Mesodermal cell (in vitro differentiated cells): ENCODE measurements around the gene GYG2.

Experiments used
- H3K27ac ChIP-seq: 2 replicates; pipeline ENCODE4 v1.7.0; 2013; ENCODE audit warnings: mild to moderate bottlenecking, low read depth, low read length, moderate library complexity; ENCODE audit not compliant: severe bottlenecking
- H3K36me3 ChIP-seq: 2 replicates; pipeline ENCODE4 v1.7.1; 2013; ENCODE audit warnings: mild to moderate bottlenecking, low read length, moderate library complexity; ENCODE audit not compliant: control insufficient read depth, insufficient read depth
- H3K4me1 ChIP-seq: one replicate; pipeline ENCODE4 v1.7.1; 2013; ENCODE audit warnings: mild to moderate bottlenecking, low read length; ENCODE audit not compliant: insufficient read depth, control insufficient read depth, poor library complexity, severe bottlenecking
- H3K4me3 ChIP-seq: 2 replicates; pipeline ENCODE4 v1.7.0; 2013; ENCODE audit warnings: low read length, control low read depth, mild to moderate bottlenecking; ENCODE audit not compliant: insufficient read depth, poor library complexity, severe bottlenecking; ENCODE audit errors: extremely low read depth
- H3K9me3 ChIP-seq: 2 replicates; pipeline ENCODE4 v1.7.1; 2013; ENCODE audit warnings: mild to moderate bottlenecking, low read length, moderate library complexity; ENCODE audit not compliant: control insufficient read depth
- WGBS, 2 experiments: methylation state at CpG; one replicate each; pipeline ENCODE4 v1.1.5; 2013; ENCODE audit warnings: missing lambda C conversion rate in 2 of 2; ENCODE audit not compliant: insufficient coverage in 2 of 2; 5-methylcytosine and 5-hydroxymethylcytosine counted together

GYG2 gene

GRCh38 chrX:2867206-2867605 is 38.5 kb downstream of the GYG2 start:
- Histone ChIP-seq H3K4me3 (no peak overlapping the region), H3K4me1 (peaks cover 6% of the 10 kb centered on the region), H3K9me3 (no peaks in the 10 kb centered on the region), H3K27ac (no peak overlapping the region), H3K36me3 (peaks cover 25% of the 10 kb centered on the region)
- WGBS, 2 experiments = 96 to 100% methylated on average over 2 to 5 of the region's 7 CpGs

GRCh38 chrX:2870650-2871049 is 41.9 kb downstream of the GYG2 start:
- peaks cover 3% of the 10 kb centered on the region for H3K4me1 ChIP-seq
- no peak overlapping the region for H3K4me3 ChIP-seq
- peaks cover 16% of the 10 kb centered on the region for H3K36me3 ChIP-seq
- no peaks in the 10 kb centered on the region for H3K9me3 ChIP-seq
- H3K27ac ChIP-seq = no peak overlapping the region

GRCh38 chrX:2871831-2872230 is 43.1 kb downstream of the GYG2 start:
- Histone ChIP-seq H3K4me3 (no peak overlapping the region), H3K27ac (no peak overlapping the region), H3K36me3 (peaks cover 10% of the 10 kb centered on the region), H3K9me3 (no peaks in the 10 kb centered on the region), H3K4me1 (peaks cover 3% of the 10 kb centered on the region)
- WGBS, 2 experiments = no CpG with 5 or more reads among the region's 2 CpGs

- H3K9me3 ChIP-seq = no peaks in the 10 kb centered on the region
- peaks cover 11% of the 10 kb centered on the region for H3K36me3 ChIP-seq
- peaks cover 3% of the 10 kb centered on the region for H3K4me1 ChIP-seq
- 100% methylated on average over 3 of the region's 7 CpGs; no CpG with 5 or more reads in 1 of the 2 experiments for WGBS, 2 experiments
- no peak overlapping the region for H3K27ac ChIP-seq
- H3K4me3 ChIP-seq = no peak overlapping the region
These were observed 44.0 kb downstream of the GYG2 start for GRCh38 chrX:2872671-2873277.

GRCh38 chrX:2874222-2875135 is 45.7 kb downstream of the GYG2 start:
- peaks cover 7% of the 10 kb centered on the region for H3K36me3 ChIP-seq
- H3K27ac ChIP-seq = no peak overlapping the region
- no peak overlapping the region for H3K4me3 ChIP-seq
- peaks cover 3% of the 10 kb centered on the region for H3K4me1 ChIP-seq
- 88% methylated on average over 2 of the region's 5 CpGs; no CpG with 5 or more reads in 1 of the 2 experiments for WGBS, 2 experiments
- H3K9me3 ChIP-seq = no peaks in the 10 kb centered on the region

GRCh38 chrX:2875136-2875481 is 46.4 kb downstream of the GYG2 start:
- H3K36me3 ChIP-seq = peaks cover 7% of the 10 kb centered on the region
- no peak overlapping the region for H3K27ac ChIP-seq
- WGBS, 2 experiments = no CpG with 5 or more reads among the region's 3 CpGs
- H3K4me1 ChIP-seq = peaks cover 3% of the 10 kb centered on the region
- no peak overlapping the region for H3K4me3 ChIP-seq
- no peaks in the 10 kb centered on the region for H3K9me3 ChIP-seq

- Histone ChIP-seq H3K36me3 (peaks cover 8% of the 10 kb centered on the region), H3K27ac (no peak overlapping the region), H3K4me1 (peaks cover 3% of the 10 kb centered on the region), H3K9me3 (no peaks in the 10 kb centered on the region), H3K4me3 (no peak overlapping the region)
- 76 to 80% methylated on average over 2 of the region's 6 CpGs for WGBS, 2 experiments
These were observed 47.2 kb downstream of the GYG2 start for GRCh38 chrX:2875798-2876399.

GRCh38 chrX:2878563-2878962 is 49.8 kb downstream of the GYG2 start:
- Histone ChIP-seq H3K4me3 (no peak overlapping the region), H3K36me3 (peaks cover 13% of the 10 kb centered on the region), H3K9me3 (no peaks in the 10 kb centered on the region), H3K4me1 (no peaks in the 10 kb centered on the region), H3K27ac (no peak overlapping the region)
- no CpG with 5 or more reads among the region's 2 CpGs for WGBS, 2 experiments

GRCh38 chrX:2879670-2880069 is 50.9 kb downstream of the GYG2 start:
- H3K27ac ChIP-seq = no peak overlapping the region
- WGBS, 2 experiments = 92% methylated on average over 1 of the region's 1 CpG; no CpG with 5 or more reads in 1 of the 2 experiments
- H3K9me3 ChIP-seq = no peaks in the 10 kb centered on the region
- no peak overlapping the region for H3K4me3 ChIP-seq
- no peaks in the 10 kb centered on the region for H3K4me1 ChIP-seq
- H3K36me3 ChIP-seq = peaks cover 13% of the 10 kb centered on the region

- H3K4me1 ChIP-seq = no peaks in the 10 kb centered on the region
- H3K9me3 ChIP-seq = no peaks in the 10 kb centered on the region
- WGBS, 2 experiments = 96% methylated on average over 5 of the region's 14 CpGs; no CpG with 5 or more reads in 1 of the 2 experiments
- H3K36me3 ChIP-seq = peaks cover 6% of the 10 kb centered on the region
- no peak overlapping the region for H3K4me3 ChIP-seq
- no peak overlapping the region for H3K27ac ChIP-seq
These were observed 55.0 kb downstream of the GYG2 start for GRCh38 chrX:2883770-2884169.
